Parathyroid adenoma (tissue), 2 donors: ENCODE data around the gene ROBO1.

Experiments used
- H2AFZ ChIP-seq: fragments of 300-600 bp; sonication (generic); one replicate; pipeline ENCODE4 v1.7.0; 2017; ENCODE audit warnings: antibody characterized with exemption, mild to moderate bottlenecking
- H3K27ac ChIP-seq: fragments of 300-600 bp; sonication (generic); one replicate; pipeline ENCODE4 v1.7.0; 2017
- H3K27me3 ChIP-seq: fragments of 300-600 bp; sonication (generic); one replicate; pipeline ENCODE4 v1.7.0; 2017; ENCODE audit warnings: low read length; ENCODE audit not compliant: control insufficient read depth, insufficient read depth
- H3K36me3 ChIP-seq: fragments of 300-600 bp; sonication (generic); one replicate; pipeline ENCODE4 v1.7.0; 2017; ENCODE audit warnings: low read length; ENCODE audit not compliant: control insufficient read depth, insufficient read depth
- H3K4me1 ChIP-seq: fragments of 300-600 bp; sonication (generic); one replicate; pipeline ENCODE4 v1.7.0; 2017; ENCODE audit warnings: control low read depth
- H3K4me2 ChIP-seq: fragments of 300-600 bp; sonication (generic); one replicate; pipeline ENCODE4 v1.7.0; 2017; ENCODE audit warnings: low read length
- H3K4me3 ChIP-seq: fragments of 300-600 bp; sonication (generic); one replicate; pipeline ENCODE4 v1.7.0; 2017; ENCODE audit warnings: low read depth, low read length
- H3K79me2 ChIP-seq: fragments of 300-600 bp; sonication (generic); one replicate; pipeline ENCODE4 v1.7.0; 2017; ENCODE audit warnings: control low read depth
- H3K9ac ChIP-seq: fragments of 300-600 bp; sonication (generic); one replicate; pipeline ENCODE4 v1.7.0; 2017; ENCODE audit warnings: mild to moderate bottlenecking
- H3K9me3 ChIP-seq: fragments of 300-600 bp; sonication (generic); one replicate; pipeline ENCODE4 v1.7.0; 2017; ENCODE audit warnings: low read length; ENCODE audit not compliant: control insufficient read depth
- CTCF ChIP-seq: fragments of 300-600 bp; sonication (generic); IDR thresholded peaks from one replicate; pipeline ENCODE4 v1.7.0; 2017; ENCODE audit warnings: antibody characterized with exemption, mild to moderate bottlenecking
- donor health status: primary hyperparathyroidism.

Gene ROBO1

DNA sequence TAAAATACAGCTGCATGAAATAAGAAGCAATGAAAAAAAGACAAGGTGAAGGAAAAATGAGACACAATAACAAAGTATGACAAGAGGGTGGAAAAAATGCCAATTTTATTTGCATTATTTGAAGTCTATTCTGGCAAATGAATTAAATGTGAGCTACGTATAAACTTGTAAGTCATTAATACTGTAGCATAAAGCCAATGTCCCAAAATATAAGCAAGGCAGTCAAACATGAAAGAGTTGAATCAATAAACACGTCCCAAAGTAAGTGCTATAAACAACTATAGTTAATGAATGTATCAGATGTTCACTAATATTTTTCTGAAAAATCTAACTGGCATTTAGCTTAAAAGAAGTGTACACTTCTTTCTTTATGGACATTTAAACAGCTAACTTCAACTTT is 481.9 kb downstream of the ROBO1 start:
- Histone ChIP-seq H3K4me3 (no peak overlapping the region), H3K4me1 (no peaks in the 10 kb centered on the region), H3K36me3 (no peaks in the 10 kb centered on the region), H3K79me2 (no peaks in the 10 kb centered on the region), H3K27me3 (no peaks in the 10 kb centered on the region), H3K27ac (no peak overlapping the region), H3K9ac (no peak overlapping the region), H3K9me3 (no peaks in the 10 kb centered on the region), H2AFZ (no peak overlapping the region), H3K4me2 (no peak overlapping the region)
- TF ChIP-seq CTCF = no peak

GRCh38 chr3:79285380-79285779 is 482.4 kb downstream of the ROBO1 start:
- Histone ChIP-seq H3K9me3 (no peaks in the 10 kb centered on the region), H2AFZ (no peak overlapping the region), H3K4me3 (no peak overlapping the region), H3K27ac (no peak overlapping the region), H3K9ac (no peak overlapping the region), H3K27me3 (no peaks in the 10 kb centered on the region), H3K36me3 (no peaks in the 10 kb centered on the region), H3K4me2 (no peak overlapping the region), H3K79me2 (no peaks in the 10 kb centered on the region), H3K4me1 (no peaks in the 10 kb centered on the region)
- no peak for TF ChIP-seq CTCF

DNA sequence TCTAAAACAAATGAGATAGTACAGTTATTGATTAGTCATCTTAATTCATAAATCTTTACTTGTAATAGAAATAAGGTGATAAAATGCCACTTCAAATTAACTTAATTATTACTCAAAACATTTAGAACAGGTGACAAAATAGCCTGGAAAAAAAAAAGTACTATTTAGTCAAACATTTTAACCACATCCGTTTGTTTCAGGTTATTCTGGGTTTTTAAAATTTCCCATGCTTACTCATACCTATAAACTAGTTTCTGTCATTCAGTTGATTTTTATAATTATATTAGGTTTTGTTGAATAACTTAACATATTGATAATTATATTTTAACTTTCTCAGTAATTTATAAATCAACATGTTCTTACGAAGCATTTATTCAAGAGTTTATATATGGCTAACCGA is 483.0 kb downstream of the ROBO1 start:
- Histone ChIP-seq H2AFZ (no peak overlapping the region), H3K4me2 (no peak overlapping the region), H3K27ac (no peak overlapping the region), H3K9me3 (no peaks in the 10 kb centered on the region), H3K36me3 (no peaks in the 10 kb centered on the region), H3K4me3 (no peak overlapping the region), H3K79me2 (no peaks in the 10 kb centered on the region), H3K4me1 (no peaks in the 10 kb centered on the region), H3K9ac (no peak overlapping the region), H3K27me3 (no peaks in the 10 kb centered on the region)
- TF ChIP-seq CTCF = no peak

DNA sequence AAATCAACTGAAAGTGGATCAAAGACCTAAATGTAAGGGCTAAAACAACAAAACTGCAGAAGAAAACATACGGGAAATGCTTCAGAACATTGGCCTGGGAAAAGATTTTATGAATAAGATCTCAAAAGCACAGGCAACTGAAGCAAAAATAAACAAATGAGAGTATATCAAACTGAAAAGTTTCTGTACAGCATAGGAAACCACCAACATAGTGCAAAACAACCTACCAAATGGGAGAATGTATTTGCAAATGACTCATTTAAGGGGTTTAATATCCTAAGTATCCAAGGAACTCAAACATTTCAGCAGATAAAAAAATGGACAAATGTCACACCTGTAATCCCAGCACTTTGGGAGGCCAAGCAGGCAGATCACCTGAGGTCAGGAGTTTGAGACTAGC is 489.1 kb downstream of the ROBO1 start:
- no peaks in the 10 kb centered on the region for H3K9me3 ChIP-seq
- H3K27me3 ChIP-seq = no peaks in the 10 kb centered on the region
- no peak overlapping the region for H3K9ac ChIP-seq
- no peak overlapping the region for H3K27ac ChIP-seq
- no peak for TF ChIP-seq CTCF
- H3K4me2 ChIP-seq = no peak overlapping the region
- no peaks in the 10 kb centered on the region for H3K36me3 ChIP-seq
- H2AFZ ChIP-seq = no peak overlapping the region
- H3K4me1 ChIP-seq = no peaks in the 10 kb centered on the region
- no peaks in the 10 kb centered on the region for H3K79me2 ChIP-seq
- no peak overlapping the region for H3K4me3 ChIP-seq

- Histone ChIP-seq H3K4me2 (no peak overlapping the region), H3K4me1 (no peaks in the 10 kb centered on the region), H3K9ac (no peak overlapping the region), H3K9me3 (no peaks in the 10 kb centered on the region), H3K36me3 (no peaks in the 10 kb centered on the region), H3K27ac (no peak overlapping the region), H3K79me2 (no peaks in the 10 kb centered on the region), H3K27me3 (no peaks in the 10 kb centered on the region), H3K4me3 (no peak overlapping the region), H2AFZ (no peak overlapping the region)
- TF ChIP-seq CTCF = no peak
These were observed 499.4 kb downstream of the ROBO1 start for GRCh38 chr3:79268422-79268821.
